CD14-positive monocyte (primary cell): Measurements from ENCODE around the gene TBC1D25. TPM values are rescaled to one million over a fixed set of nuclear protein-coding genes. Genes with fewer than 3 reads are reported as not detected.
A peak's percentile ranks its signal among the peaks of the same experiment; 100 is the strongest.

ENCODE experiments used
- DNase-seq, 3 donors: peaks; one replicate each; pipeline ENCODE4 v3.0.0-alpha.2; 2011 to 2022
- H2AFZ ChIP-seq: 2 replicates; pipeline ENCODE4 v1.6.0; 2012; ENCODE audit warnings: mild to moderate bottlenecking, low read depth, low read length, inconsistent platforms; ENCODE audit not compliant: insufficient read depth, poor library complexity, severe bottlenecking
- H3K27ac ChIP-seq, 2 donors: 1 replicate in 1 of 2; 2 replicates in 1 of 2; pipeline ENCODE4 v1.5.1; 2012 to 2013; ENCODE audit warnings: low read length in 2 of 2, control low read depth in 1 of 2, inconsistent platforms in 1 of 2, low read depth in 1 of 2, mild to moderate bottlenecking in 1 of 2
- H3K27me3 ChIP-seq, 2 donors: one replicate each; pipeline versions ENCODE4 v1.6.0 to v1.6.1; 2011 to 2013; ENCODE audit warnings: low read length in 2 of 2; ENCODE audit not compliant: control insufficient read depth in 2 of 2, insufficient read depth in 2 of 2
- H3K36me3 ChIP-seq, 2 donors: replicated peaks in 1 of 2; 1 replicate in 1 of 2; 2 replicates in 1 of 2; pipeline versions ENCODE4 v1.5.1 to v1.6.1; 2012 to 2013; ENCODE audit warnings: low read length in 2 of 2, control low read depth in 1 of 2, inconsistent platforms in 1 of 2, mild to moderate bottlenecking in 1 of 2; ENCODE audit not compliant: insufficient read depth in 2 of 2, control insufficient read depth in 1 of 2
- H3K4me1 ChIP-seq, 2 donors: 1 replicate in 1 of 2; 2 replicates in 1 of 2; pipeline versions ENCODE4 v1.5.1 to v1.6.1; 2012 to 2013; ENCODE audit warnings: low read length in 2 of 2, control low read depth in 1 of 2, inconsistent platforms in 1 of 2, mild to moderate bottlenecking in 1 of 2, moderate library complexity in 1 of 2; ENCODE audit not compliant: insufficient read depth in 2 of 2, control insufficient read depth in 1 of 2
- H3K4me2 ChIP-seq: replicated peaks from 2 replicates; pipeline ENCODE3; 2012; ENCODE audit warnings: low read length, moderate library complexity, mild to moderate bottlenecking; ENCODE audit not compliant: poor library complexity, severe bottlenecking; ENCODE audit errors: extremely low read depth
- H3K4me3 ChIP-seq, 3 experiments: fragments of 200-600 bp in 1 of 3; sonication (generic) in 1 of 3; replicated peaks in 1 of 3; 1 replicate in 2 of 3; 2 replicates in 1 of 3; pipeline ENCODE4 v1.5.1; 2011 to 2013; ENCODE audit warnings: low read length in 3 of 3, mild to moderate bottlenecking in 3 of 3, control low read depth in 2 of 3, low read depth in 2 of 3, inconsistent platforms in 1 of 3, moderate library complexity in 1 of 3
- H3K79me2 ChIP-seq: 2 replicates; pipeline ENCODE4 v1.6.0; 2012; ENCODE audit warnings: mild to moderate bottlenecking, control low read depth, inconsistent platforms, low read length, moderate library complexity; ENCODE audit not compliant: insufficient read depth
- H3K9ac ChIP-seq: 2 replicates; pipeline ENCODE4 v1.6.0; 2017; ENCODE audit warnings: low read length, mild to moderate bottlenecking; ENCODE audit not compliant: insufficient read depth, poor library complexity, severe bottlenecking
- H3K9me3 ChIP-seq, 2 donors: replicated peaks in 1 of 2; 1 replicate in 1 of 2; 2 replicates in 1 of 2; pipeline versions ENCODE4 v1.5.1 to v1.6.1; 2012 to 2013; ENCODE audit warnings: low read length in 2 of 2, control low read depth in 1 of 2; ENCODE audit not compliant: control insufficient read depth in 1 of 2, insufficient read depth in 1 of 2
- H4K20me1 ChIP-seq: 2 replicates; pipeline ENCODE4 v1.6.0; 2012; ENCODE audit warnings: mild to moderate bottlenecking, low read length, control low read depth, moderate library complexity; ENCODE audit not compliant: insufficient read depth
- H3K27ac Mint-ChIP-seq, 7 donors: one replicate each; pipeline ENCODE4 v1.8.0; 2020; ENCODE audit warnings: mild to moderate bottlenecking in 7 of 7, mixed read lengths in 7 of 7, moderate library complexity in 6 of 7, inconsistent platforms in 2 of 7
- H3K27me3 Mint-ChIP-seq, 3 donors: one replicate each; pipeline ENCODE4 v1.8.0; 2021 to 2022; ENCODE audit warnings: low read depth in 3 of 3, mild to moderate bottlenecking in 3 of 3, mixed read lengths in 3 of 3, moderate library complexity in 3 of 3, inconsistent platforms in 1 of 3
- H3K36me3 Mint-ChIP-seq, 2 donors: one replicate each; pipeline ENCODE4 v1.8.0; 2020; ENCODE audit warnings: mixed read lengths in 2 of 2, inconsistent platforms in 1 of 2, mild to moderate bottlenecking in 1 of 2
- H3K4me1 Mint-ChIP-seq: one replicate; pipeline ENCODE4 v1.8.0; 2020; ENCODE audit warnings: mild to moderate bottlenecking, mixed read lengths
- H3K4me3 Mint-ChIP-seq, 2 donors: one replicate each; pipeline ENCODE4 v1.8.0; 2020; ENCODE audit warnings: mild to moderate bottlenecking in 2 of 2, mixed read lengths in 2 of 2, moderate library complexity in 1 of 2
- H3K9me3 Mint-ChIP-seq, 7 donors: one replicate each; pipeline ENCODE4 v1.8.0; 2020 to 2022; ENCODE audit warnings: mixed read lengths in 7 of 7, mild to moderate bottlenecking in 6 of 7, moderate library complexity in 6 of 7, inconsistent platforms in 2 of 7
- CTCF ChIP-seq: fragments of 200-600 bp; IDR thresholded peaks from one replicate; pipeline ENCODE4 v1.8.0; 2022; ENCODE audit warnings: antibody characterized with exemption, mild to moderate bottlenecking
- WGBS: methylation state at CpG from one replicate; pipeline ENCODE4 v1.1.5; 2013; ENCODE audit warnings: missing lambda C conversion rate; ENCODE audit not compliant: insufficient coverage; 5-methylcytosine and 5-hydroxymethylcytosine counted together
- intact Hi-C, 2 donors: fragments of 100-400 bp; cut with micrococcal nuclease; formaldehyde crosslinking; loops; one replicate each; pipeline versions ENCODE4 v1.15.0 to v1.15.1; 2023
- polyA plus RNA-seq, 3 donors: library from polyadenylated mRNA; depleted of rRNA in 1 of 3; unstranded in 2 of 3; stranded (reverse) in 1 of 3; fragments of 300-500 nt in 2 of 3; fragments of >200 nt in 1 of 3; fragmentation: Illumina TruSeq in 2 of 3; gene quantifications; 1 replicate in 2 of 3; 2 replicates in 1 of 3; pipeline ENCODE4 v1.2.3, GENCODE V29; 2012 to 2021

TBC1D25 gene
- polyA plus RNA-seq, 3 donors = 5.7 to 16.9 (median 6.6) TPM

GRCh38 chrX:48579259-48579658 is 39.7 kb downstream of the TBC1D25 start:
- peaks cover 38 to 40% of the 10 kb centered on the region in 2 donors for H3K36me3 Mint-ChIP-seq
- Histone ChIP-seq H3K27ac (no peak overlapping the region), H2AFZ (no peak overlapping the region), H3K4me3 (no peak overlapping the region), H3K4me2 (no peak overlapping the region), H3K27me3 (no peaks in the 10 kb centered on the region), H3K36me3 (peaks cover 34 to 43% of the 10 kb centered on the region in 2 donors), H3K4me1 (peaks cover 13 to 14% of the 10 kb centered on the region in 2 donors), H3K9me3 (no peaks in the 10 kb centered on the region), H4K20me1 (peaks cover 4% of the 10 kb centered on the region), H3K79me2 (peaks cover 18% of the 10 kb centered on the region), H3K9ac (no peak overlapping the region)
- H3K27ac Mint-ChIP-seq = peak overlapping the region in 4 of 7 donors; percentile 18 to 69 (median 44)
- DNase-seq = no peak
- no peak overlapping the region for H3K4me3 Mint-ChIP-seq
- H3K9me3 Mint-ChIP-seq = peaks cover 0 to 10% (median 4%) of the 10 kb centered on the region in 7 donors
- H3K4me1 Mint-ChIP-seq = peaks cover 12% of the 10 kb centered on the region
- no CpG with 5 or more reads among the region's 3 CpGs for WGBS
- H3K27me3 Mint-ChIP-seq = peaks cover 0 to 3% (median 0%) of the 10 kb centered on the region in 3 donors
- no peak for TF ChIP-seq CTCF
- intact Hi-C loops = loop anchor here in 1 of 2 donors (10.0 kb wide), 2 partner anchors 104 to 226 kb away; partner anchors contain the start of genes FTSJ1, HDAC6 and SLC38A5

GRCh38 chrX:48580662-48581061 is 41.1 kb downstream of the TBC1D25 start:
- Histone ChIP-seq H3K9me3 (no peaks in the 10 kb centered on the region), H3K4me3 (no peak overlapping the region), H3K36me3 (peaks cover 28 to 38% of the 10 kb centered on the region in 2 donors), H3K4me1 (peaks cover 5 to 6% of the 10 kb centered on the region in 2 donors), H3K4me2 (no peak overlapping the region), H3K27ac (no peak overlapping the region), H3K27me3 (no peaks in the 10 kb centered on the region), H4K20me1 (peaks cover 4% of the 10 kb centered on the region), H3K9ac (no peak overlapping the region), H3K79me2 (peaks cover 9% of the 10 kb centered on the region), H2AFZ (no peak overlapping the region)
- peaks cover 0 to 3% (median 0%) of the 10 kb centered on the region in 7 donors for H3K9me3 Mint-ChIP-seq
- no peaks in the 10 kb centered on the region for H3K27me3 Mint-ChIP-seq
- peaks cover 32 to 33% of the 10 kb centered on the region in 2 donors for H3K36me3 Mint-ChIP-seq
- DNase-seq = no peak
- WGBS = no CpG with 5 or more reads among the region's 1 CpG
- H3K27ac Mint-ChIP-seq = peak overlapping the region in 1 of 7 donors; percentile 26
- intact Hi-C loops = no loop called here
- no peak overlapping the region for H3K4me3 Mint-ChIP-seq
- TF ChIP-seq CTCF = no peak
- peaks cover 3% of the 10 kb centered on the region for H3K4me1 Mint-ChIP-seq
